ENCODE results near the gene NKD2.

NKD2 gene

DNA sequence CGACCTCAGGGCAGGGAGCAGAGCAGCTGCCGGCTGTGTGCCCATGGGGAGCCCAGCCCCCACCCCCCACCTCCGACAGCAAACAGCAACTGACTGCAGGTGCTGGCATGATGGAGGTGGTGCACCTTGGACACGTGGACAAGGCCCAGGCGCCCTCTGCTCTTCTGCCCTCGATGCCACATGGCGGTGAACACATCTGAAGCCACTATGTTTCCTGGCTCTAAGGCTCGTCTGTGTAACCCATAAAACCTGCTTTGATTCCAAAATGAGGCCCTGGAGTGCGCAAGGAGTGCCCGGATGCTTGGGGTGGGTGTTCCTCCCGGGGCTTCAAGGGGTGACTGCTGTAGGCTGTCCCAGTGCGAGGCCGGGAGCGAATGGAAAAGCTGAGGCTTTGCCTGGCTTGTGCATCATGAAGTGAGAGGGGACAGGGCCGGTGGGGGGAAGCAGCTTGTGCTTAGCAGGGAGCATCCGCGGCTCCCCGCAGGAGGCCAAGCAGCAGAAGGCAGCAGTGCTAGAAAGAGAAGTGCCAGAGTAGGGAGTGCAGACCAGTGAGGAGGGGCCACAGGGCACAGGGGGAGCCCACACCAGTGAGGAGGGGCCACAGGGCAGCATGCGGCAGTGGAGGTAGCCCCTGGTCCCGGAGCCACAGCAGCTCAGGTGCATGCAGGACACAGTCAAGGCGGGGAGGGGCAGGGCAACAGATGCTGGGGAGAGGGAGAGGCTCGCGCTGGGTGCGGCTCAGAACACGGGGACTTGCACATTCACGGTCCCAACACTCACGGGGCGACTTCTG is 30.0 kb downstream of the NKD2 start:
- ChIA-PET POLR2A (ENCODE audit: low non-redundant PET) (interaction anchor here (0.6 kb wide), 1 partner anchor 20 kb away, joined by 3 read pairs; no protein-coding TSS in a partner anchor), CTCF (no interaction called here)
- TF ChIP-seq, protein P1, sequence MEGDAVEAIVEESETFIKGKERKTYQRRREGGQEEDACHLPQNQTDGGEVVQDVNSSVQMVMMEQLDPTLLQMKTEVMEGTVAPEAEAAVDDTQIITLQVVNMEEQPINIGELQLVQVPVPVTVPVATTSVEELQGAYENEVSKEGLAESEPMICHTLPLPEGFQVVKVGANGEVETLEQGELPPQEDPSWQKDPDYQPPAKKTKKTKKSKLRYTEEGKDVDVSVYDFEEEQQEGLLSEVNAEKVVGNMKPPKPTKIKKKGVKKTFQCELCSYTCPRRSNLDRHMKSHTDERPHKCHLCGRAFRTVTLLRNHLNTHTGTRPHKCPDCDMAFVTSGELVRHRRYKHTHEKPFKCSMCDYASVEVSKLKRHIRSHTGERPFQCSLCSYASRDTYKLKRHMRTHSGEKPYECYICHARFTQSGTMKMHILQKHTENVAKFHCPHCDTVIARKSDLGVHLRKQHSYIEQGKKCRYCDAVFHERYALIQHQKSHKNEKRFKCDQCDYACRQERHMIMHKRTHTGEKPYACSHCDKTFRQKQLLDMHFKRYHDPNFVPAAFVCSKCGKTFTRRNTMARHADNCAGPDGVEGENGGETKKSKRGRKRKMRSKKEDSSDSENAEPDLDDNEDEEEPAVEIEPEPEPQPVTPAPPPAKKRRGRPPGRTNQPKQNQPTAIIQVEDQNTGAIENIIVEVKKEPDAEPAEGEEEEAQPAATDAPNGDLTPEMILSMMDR (conservative IDR thresholded peaks at IDR 0.05; ENCODE audit: low read depth) = no peak
- H3K27ac ChIP-seq = no peak overlapping the region
- no peak for DNase-seq (ENCODE audit: low spot score)

DNA sequence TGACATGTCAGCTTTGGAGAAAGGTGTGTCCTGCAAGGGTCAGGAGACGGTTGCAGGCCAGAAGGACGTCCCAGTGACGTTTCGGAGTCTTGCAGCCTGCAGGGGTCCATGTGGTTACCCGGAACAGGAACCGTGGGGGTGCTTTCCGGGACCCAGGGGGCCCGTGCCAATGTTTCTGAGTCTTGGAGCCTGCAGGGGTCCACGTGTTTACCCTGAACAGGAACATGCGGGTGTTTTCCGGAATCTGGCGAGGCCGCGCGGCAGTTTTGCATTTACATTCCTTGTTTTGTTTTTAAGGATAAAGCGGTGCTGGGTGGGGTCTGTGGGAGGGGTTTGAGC is 30.6 kb downstream of the NKD2 start:
- H3K27ac ChIP-seq = no peak overlapping the region
- TF ChIP-seq, protein P1 (conservative IDR thresholded peaks at IDR 0.05; ENCODE audit: low read depth) = no peak
- POLR2A ChIA-PET (ENCODE audit: low non-redundant PET) = interaction anchor here (0.6 kb wide), 1 partner anchor 20 kb away, joined by 3 read pairs; no protein-coding TSS in a partner anchor
- CTCF ChIA-PET = no interaction called here
- no peak for DNase-seq (ENCODE audit: low spot score)

DNA sequence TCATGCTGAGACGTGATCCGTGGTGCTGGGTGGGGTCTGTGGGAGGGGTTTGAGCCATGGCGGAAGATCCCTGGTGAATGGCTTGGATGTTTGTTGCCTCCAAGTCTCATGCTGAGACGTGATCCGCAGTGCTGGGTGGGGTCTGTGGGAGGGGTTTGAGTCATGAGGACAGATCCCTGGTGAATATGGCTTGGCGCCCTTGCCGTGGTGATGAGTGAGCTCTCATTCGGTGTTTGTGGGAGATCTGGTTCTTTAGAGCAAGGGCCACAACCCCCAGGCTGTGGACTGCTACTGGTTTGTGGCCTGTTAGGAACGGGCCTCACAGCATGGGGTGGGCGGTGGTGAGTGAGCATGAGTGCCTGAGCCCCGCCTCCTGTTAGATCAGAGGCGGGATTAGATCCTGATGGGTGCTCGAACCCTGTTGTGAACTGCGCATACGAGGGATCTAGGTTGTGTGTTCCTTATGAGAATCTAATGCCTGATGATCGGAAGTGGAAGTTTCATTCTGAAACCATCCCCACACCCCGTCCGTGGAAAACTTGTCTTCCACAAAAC is 31.2 kb downstream of the NKD2 start:
- ChIA-PET CTCF (no interaction called here), POLR2A (ENCODE audit: low non-redundant PET) (no interaction called here)
- no peak overlapping the region for H3K27ac ChIP-seq
- DNase-seq (ENCODE audit: low spot score) = no peak
- TF ChIP-seq, protein P1 (conservative IDR thresholded peaks at IDR 0.05; ENCODE audit: low read depth) = no peak

DNA sequence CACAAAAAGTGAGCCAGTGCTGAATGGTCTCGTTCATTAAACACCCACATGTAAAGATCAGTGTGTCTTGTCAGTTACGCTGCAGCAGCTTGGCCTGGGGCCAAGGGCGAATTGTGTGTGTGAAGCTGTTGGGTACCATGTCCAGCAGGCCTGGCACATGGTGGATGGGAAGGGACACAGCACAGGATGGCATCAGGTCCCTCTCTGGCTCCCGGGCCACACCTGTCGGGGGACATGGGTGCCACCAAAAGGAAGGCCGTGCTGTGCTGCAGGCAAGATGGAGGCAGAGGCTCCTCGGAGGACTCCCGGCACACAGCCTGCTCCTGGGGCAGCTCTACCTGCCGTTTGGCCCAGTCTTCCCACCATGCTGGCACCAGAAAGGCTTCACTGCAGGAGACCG is 32.0 kb downstream of the NKD2 start:
- H3K27ac ChIP-seq = no peak overlapping the region
- ChIA-PET POLR2A (ENCODE audit: low non-redundant PET) (no interaction called here), CTCF (no interaction called here)
- DNase-seq (ENCODE audit: low spot score) = no peak
- TF ChIP-seq, protein P1 (conservative IDR thresholded peaks at IDR 0.05; ENCODE audit: low read depth) = no peak

DNA sequence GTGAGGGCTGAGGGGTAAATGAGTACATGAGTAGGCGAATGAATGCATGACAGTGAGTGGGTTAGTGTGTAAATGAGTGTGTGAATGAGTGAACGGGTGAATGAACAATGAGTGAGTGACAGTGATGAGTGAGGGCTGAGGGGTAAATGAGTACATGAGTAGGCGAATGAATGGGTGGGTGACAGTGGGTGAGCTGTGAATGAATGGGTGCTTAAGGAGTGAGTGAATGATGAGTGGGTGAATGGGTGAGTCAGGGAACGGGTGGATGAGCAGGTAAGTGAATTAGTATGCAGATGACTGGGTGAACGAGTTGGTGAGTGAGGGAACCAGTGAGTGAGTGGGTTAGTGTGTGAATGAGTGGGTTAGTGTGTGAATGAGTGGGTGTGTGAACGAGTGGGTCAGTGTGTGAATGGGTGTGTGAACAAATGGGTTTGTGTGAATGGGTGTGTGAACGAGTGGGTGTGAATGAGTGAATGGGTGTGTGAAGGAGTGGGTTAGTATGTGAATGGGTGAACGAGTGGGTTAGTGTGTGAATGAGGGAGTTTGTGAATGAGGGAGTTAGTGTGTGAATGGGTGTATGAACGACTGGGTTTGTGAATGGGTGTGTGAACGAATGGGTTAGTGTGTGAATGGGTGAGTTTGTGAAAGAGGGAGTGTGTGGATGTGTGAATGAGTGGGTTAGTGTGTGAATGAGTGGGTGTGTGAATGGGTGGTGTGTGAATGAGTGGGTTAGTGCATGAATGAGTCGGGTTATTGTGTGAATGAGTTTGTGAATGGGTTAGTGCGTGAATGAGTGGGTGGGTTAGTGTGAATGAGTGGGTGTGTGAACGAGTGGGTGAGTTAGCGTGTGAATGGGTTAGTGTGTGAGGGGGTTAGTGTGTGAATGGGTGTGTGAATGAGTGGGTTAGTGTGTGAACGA is 32.9 kb downstream of the NKD2 start:
- ChIA-PET POLR2A (ENCODE audit: low non-redundant PET) (no interaction called here), CTCF (no interaction called here)
- TF ChIP-seq, protein P1 (conservative IDR thresholded peaks at IDR 0.05; ENCODE audit: low read depth) = no peak
- H3K27ac ChIP-seq = no peak overlapping the region
- no peak for DNase-seq (ENCODE audit: low spot score)

DNA sequence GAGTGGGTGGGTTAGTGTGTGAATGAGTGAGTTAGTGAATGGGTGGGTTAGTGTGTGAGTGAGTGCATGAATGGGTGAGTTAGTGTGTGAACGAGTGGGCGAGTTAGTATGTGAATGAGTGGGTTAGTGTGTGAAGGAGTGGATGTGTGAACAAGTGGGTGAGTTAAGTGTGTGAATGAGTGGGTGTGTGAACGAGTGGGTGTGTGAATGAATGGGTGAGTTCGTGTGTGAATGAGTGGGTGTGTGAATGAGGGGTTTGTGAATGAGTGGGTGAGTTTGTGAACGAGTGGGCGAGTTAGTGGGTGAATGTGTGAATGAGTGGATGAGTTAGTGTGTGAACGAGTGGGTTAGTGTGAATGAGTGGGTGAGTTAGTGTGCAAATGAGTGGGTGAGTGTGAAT is 34.0 kb downstream of the NKD2 start:
- TF ChIP-seq, protein P1 (conservative IDR thresholded peaks at IDR 0.05; ENCODE audit: low read depth) = no peak
- ChIA-PET POLR2A (ENCODE audit: low non-redundant PET) (no interaction called here), CTCF (no interaction called here)
- H3K27ac ChIP-seq = no peak overlapping the region
- DNase-seq (ENCODE audit: low spot score) = no peak
